HFFc6 (cell line): ENCODE results near the gene NOC2L. TPM values are rescaled to one million over a fixed set of nuclear protein-coding genes. Genes with fewer than 3 reads are reported as not detected.

ENCODE experiments used
- DNase-seq: peaks from one replicate; pipeline ENCODE4 v3.0.0-alpha.2; 2018
- H3K27ac Mint-ChIP-seq: 2 replicates; pipeline ENCODE4 v1.8.0; 2020; ENCODE audit warnings: mild to moderate bottlenecking, mixed read lengths
- H3K27me3 Mint-ChIP-seq: 2 replicates; pipeline ENCODE4 v1.8.0; 2021; ENCODE audit warnings: mild to moderate bottlenecking, moderate library complexity, mixed read lengths; ENCODE audit not compliant: insufficient read depth
- H3K36me3 Mint-ChIP-seq: 2 replicates; pipeline ENCODE4 v1.8.0; 2021; ENCODE audit warnings: low read depth, mixed read lengths
- H3K4me1 Mint-ChIP-seq: 2 replicates; pipeline ENCODE4 v1.8.0; 2020; ENCODE audit warnings: low read depth, mixed read lengths
- H3K4me3 Mint-ChIP-seq: 2 replicates; pipeline ENCODE4 v1.8.0; 2020; ENCODE audit warnings: mild to moderate bottlenecking, moderate library complexity, mixed read lengths
- H3K9me3 Mint-ChIP-seq: 2 replicates; pipeline ENCODE4 v1.8.0; 2020; ENCODE audit warnings: mild to moderate bottlenecking, mixed read lengths
- total RNA-seq, 6 experiments: library from RNA; stranded (reverse); fragmentation: NEBNext Ultra II Directional; extraction: Animal tissue kit (Norgen Biotek cat#: 25700); gene quantifications; 2 replicates in 1 of 6; 3 replicates in 5 of 6; pipeline ENCODE4 v1.2.3, GENCODE V29; 2021
- TF ChIP-seq, protein P1 (sequence below): fragments of 200-600 bp; sonication (generic); IDR thresholded peaks from 2 replicates; pipeline ENCODE4 v1.5.0; 2021; ENCODE audit warnings: antibody characterized with exemption, mild to moderate bottlenecking

Gene NOC2L
- total RNA-seq, 6 experiments from 2014 or later, result 112 to 142 (median 119) TPM

DNA sequence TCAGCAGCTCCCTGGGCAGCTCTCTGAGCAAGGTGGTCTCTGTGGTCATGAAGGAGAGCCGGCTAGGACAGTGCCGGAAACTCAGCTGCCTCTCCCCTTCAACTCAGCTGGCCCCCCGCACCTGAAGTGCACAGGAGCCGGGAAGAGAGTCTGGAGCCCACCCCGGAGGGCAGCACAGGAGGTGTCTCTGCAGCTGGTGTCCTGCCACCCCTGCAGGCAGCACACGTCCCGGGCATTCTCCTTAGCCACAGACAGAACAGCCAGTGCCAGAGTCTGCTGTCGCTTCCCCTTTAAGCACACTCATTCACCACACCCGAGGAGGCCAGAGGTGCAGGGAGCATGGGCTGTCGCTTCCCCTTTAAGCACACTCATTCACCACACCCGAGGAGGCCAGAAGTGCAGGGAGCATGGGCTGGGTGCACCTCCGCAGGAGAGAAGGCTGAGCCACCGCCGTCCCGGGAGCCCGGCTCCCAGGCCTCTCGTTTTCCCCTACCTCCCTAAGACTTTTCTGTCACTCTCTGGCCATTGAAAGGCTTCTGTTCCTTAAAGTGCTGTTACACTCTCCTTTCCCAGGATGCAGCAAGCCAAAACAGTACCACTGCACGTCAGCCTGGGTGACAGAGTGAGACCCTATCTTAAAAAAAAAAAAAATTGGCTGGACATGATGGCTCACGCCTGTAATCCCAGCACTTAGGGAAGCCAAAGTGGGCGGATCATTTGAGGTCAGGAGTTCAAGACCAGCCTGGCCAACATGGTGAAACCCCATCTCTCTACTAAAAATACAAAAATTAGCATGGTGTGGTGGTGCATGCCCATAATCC, 52.2 kb downstream of the NOC2L start:
- Mint-ChIP-seq H3K27ac (peak overlapping the region; percentile 62), H3K9me3 (no peaks in the 10 kb centered on the region)
- TF ChIP-seq, protein P1, sequence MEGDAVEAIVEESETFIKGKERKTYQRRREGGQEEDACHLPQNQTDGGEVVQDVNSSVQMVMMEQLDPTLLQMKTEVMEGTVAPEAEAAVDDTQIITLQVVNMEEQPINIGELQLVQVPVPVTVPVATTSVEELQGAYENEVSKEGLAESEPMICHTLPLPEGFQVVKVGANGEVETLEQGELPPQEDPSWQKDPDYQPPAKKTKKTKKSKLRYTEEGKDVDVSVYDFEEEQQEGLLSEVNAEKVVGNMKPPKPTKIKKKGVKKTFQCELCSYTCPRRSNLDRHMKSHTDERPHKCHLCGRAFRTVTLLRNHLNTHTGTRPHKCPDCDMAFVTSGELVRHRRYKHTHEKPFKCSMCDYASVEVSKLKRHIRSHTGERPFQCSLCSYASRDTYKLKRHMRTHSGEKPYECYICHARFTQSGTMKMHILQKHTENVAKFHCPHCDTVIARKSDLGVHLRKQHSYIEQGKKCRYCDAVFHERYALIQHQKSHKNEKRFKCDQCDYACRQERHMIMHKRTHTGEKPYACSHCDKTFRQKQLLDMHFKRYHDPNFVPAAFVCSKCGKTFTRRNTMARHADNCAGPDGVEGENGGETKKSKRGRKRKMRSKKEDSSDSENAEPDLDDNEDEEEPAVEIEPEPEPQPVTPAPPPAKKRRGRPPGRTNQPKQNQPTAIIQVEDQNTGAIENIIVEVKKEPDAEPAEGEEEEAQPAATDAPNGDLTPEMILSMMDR, result no peak

GRCh38 chr1:905811-906599, 53.1 kb downstream of the NOC2L start:
- no peaks in the 10 kb centered on the region for H3K36me3 Mint-ChIP-seq
- H3K27me3 Mint-ChIP-seq, result peaks cover under 1% of the 10 kb centered on the region
- H3K9me3 Mint-ChIP-seq, result no peaks in the 10 kb centered on the region
- TF ChIP-seq, protein P1, result no peak
- 0 out of 2 replicates have a peak overlapping the region, but pooled peaks have one; percentile 62 for H3K27ac Mint-ChIP-seq
- H3K4me1 Mint-ChIP-seq, result peaks cover 30% of the 10 kb centered on the region
- H3K4me3 Mint-ChIP-seq, result peak overlapping the region; percentile 77; the same call in 1 of the 2 replicates
- no peak for DNase-seq

More for the DNA sequence above, 52.2 kb downstream of the NOC2L start:
- Mint-ChIP-seq H3K27me3 (peaks cover 5% of the 10 kb centered on the region), H3K4me3 (peak overlapping the region; percentile 59), H3K36me3 (no peaks in the 10 kb centered on the region), H3K4me1 (peaks cover 36% of the 10 kb centered on the region)
- peak; percentile 82 for DNase-seq

- TF ChIP-seq, protein P1, result no peak
- Mint-ChIP-seq H3K36me3 (no peaks in the 10 kb centered on the region), H3K27ac (peak overlapping the region; percentile 18), H3K27me3 (no peaks in the 10 kb centered on the region; the same call in 1 of the 2 replicates), H3K9me3 (no peaks in the 10 kb centered on the region), H3K4me3 (peak overlapping the region; percentile 77), H3K4me1 (peaks cover 24% of the 10 kb centered on the region)
- no peak for DNase-seq
Observed at GRCh38 chr1:905071-905749, 53.8 kb downstream of the NOC2L start.

GRCh38 chr1:904310-904950, 54.6 kb downstream of the NOC2L start:
- H3K4me3 Mint-ChIP-seq, result peak overlapping the region; percentile 81
- no peaks in the 10 kb centered on the region for H3K36me3 Mint-ChIP-seq
- peaks cover 24% of the 10 kb centered on the region for H3K4me1 Mint-ChIP-seq
- TF ChIP-seq, protein P1, result peak; percentile 95
- H3K27ac Mint-ChIP-seq, result peak overlapping the region; percentile 75
- H3K27me3 Mint-ChIP-seq, result no peaks in the 10 kb centered on the region; the same call in 1 of the 2 replicates
- peak; percentile 77 for DNase-seq
- H3K9me3 Mint-ChIP-seq, result no peaks in the 10 kb centered on the region
